Ascending aorta (tissue), 2 donors: ENCODE measurements around the gene ADORA2A. TPM values are rescaled to one million over a fixed set of nuclear protein-coding genes. Genes with fewer than 3 reads are reported as not detected.

Source experiments
- DNase-seq, 2 donors: peaks; one replicate each; pipeline ENCODE4 v3.0.0-alpha.2; 2019; ENCODE audit warnings: low spot score in 2 of 2
- H3K27ac ChIP-seq, 2 donors: fragments of 200-600 bp; sonication (generic); one replicate each; pipeline ENCODE4 v1.5.1; 2016 to 2017; ENCODE audit warnings: mild to moderate bottlenecking in 1 of 2
- H3K27me3 ChIP-seq: fragments of 200-600 bp; sonication (generic); one replicate; pipeline ENCODE4 v1.5.1; 2017
- H3K36me3 ChIP-seq, 2 donors: fragments of 200-600 bp; sonication (generic); one replicate each; pipeline ENCODE4 v1.5.1; 2016
- H3K4me1 ChIP-seq, 2 donors: fragments of 200-600 bp; sonication (generic); one replicate each; pipeline ENCODE4 v1.5.1; 2016 to 2017; ENCODE audit warnings: mild to moderate bottlenecking in 1 of 2
- H3K4me3 ChIP-seq, 2 donors: fragments of 200-600 bp; sonication (generic); one replicate each; pipeline ENCODE4 v1.5.1; 2016 to 2017; ENCODE audit warnings: mild to moderate bottlenecking in 1 of 2
- H3K9me3 ChIP-seq, 2 donors: fragments of 200-600 bp; sonication (generic); one replicate each; pipeline ENCODE4 v1.5.1; 2016
- intact Hi-C: fragments of 100-400 bp; cut with DNase I; formaldehyde crosslinking; loops from one replicate; pipeline ENCODE4 v1.15.1; 2023
- total RNA-seq: library from RNA; depleted of rRNA; stranded (reverse); fragments of >200 nt; gene quantifications from one replicate; pipeline ENCODE4 v1.1.0, GENCODE V29; 2016
- TF ChIP-seq, protein P1 (sequence below), 3 experiments: fragments of 200-600 bp in 2 of 3; fragments of 450-650 bp in 1 of 3; sonication (generic) in 2 of 3; IDR thresholded peaks; one replicate each; pipeline ENCODE4 v1.5.1; 2016 to 2019; ENCODE audit warnings: antibody characterized with exemption in 3 of 3, mild to moderate bottlenecking in 1 of 3, moderate library complexity in 1 of 3

Gene ADORA2A
- total RNA-seq, 1 donor from 2014 or later, result 14.7 TPM

- intact Hi-C loops, result no loop called here
- H3K27me3 ChIP-seq, result no peaks in the 10 kb centered on the region
- TF ChIP-seq, protein P1, sequence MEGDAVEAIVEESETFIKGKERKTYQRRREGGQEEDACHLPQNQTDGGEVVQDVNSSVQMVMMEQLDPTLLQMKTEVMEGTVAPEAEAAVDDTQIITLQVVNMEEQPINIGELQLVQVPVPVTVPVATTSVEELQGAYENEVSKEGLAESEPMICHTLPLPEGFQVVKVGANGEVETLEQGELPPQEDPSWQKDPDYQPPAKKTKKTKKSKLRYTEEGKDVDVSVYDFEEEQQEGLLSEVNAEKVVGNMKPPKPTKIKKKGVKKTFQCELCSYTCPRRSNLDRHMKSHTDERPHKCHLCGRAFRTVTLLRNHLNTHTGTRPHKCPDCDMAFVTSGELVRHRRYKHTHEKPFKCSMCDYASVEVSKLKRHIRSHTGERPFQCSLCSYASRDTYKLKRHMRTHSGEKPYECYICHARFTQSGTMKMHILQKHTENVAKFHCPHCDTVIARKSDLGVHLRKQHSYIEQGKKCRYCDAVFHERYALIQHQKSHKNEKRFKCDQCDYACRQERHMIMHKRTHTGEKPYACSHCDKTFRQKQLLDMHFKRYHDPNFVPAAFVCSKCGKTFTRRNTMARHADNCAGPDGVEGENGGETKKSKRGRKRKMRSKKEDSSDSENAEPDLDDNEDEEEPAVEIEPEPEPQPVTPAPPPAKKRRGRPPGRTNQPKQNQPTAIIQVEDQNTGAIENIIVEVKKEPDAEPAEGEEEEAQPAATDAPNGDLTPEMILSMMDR (IDR thresholded peaks at IDR 0.05), result no peak
- H3K4me3 ChIP-seq, result no peak overlapping the region
- DNase-seq, result no peak
- H3K36me3 ChIP-seq, result peaks cover 17 to 25% of the 10 kb centered on the region in 2 donors
- H3K9me3 ChIP-seq, result no peaks in the 10 kb centered on the region
- H3K4me1 ChIP-seq, result peaks cover 9 to 36% of the 10 kb centered on the region in 2 donors
- peak overlapping the region in 1 of 2 donors; percentile 90 for H3K27ac ChIP-seq
Measured at GRCh38 chr22:24400034-24400725, 27.2 kb upstream of the ADORA2A start.

- H3K27me3 ChIP-seq, result no peaks in the 10 kb centered on the region
- H3K36me3 ChIP-seq, result peaks cover 11 to 23% of the 10 kb centered on the region in 2 donors
- TF ChIP-seq, protein P1 (IDR thresholded peaks at IDR 0.05), result no peak
- H3K4me1 ChIP-seq, result peaks cover 9 to 36% of the 10 kb centered on the region in 2 donors
- intact Hi-C loops, result no loop called here
- H3K4me3 ChIP-seq, result peak overlapping the region in 1 of 2 donors; percentile 2
- H3K9me3 ChIP-seq, result no peaks in the 10 kb centered on the region
- H3K27ac ChIP-seq, result peak overlapping the region; percentile 84 to 90
- DNase-seq, result no peak
Measured at GRCh38 chr22:24400726-24401596, 26.4 kb upstream of the ADORA2A start.

DNA sequence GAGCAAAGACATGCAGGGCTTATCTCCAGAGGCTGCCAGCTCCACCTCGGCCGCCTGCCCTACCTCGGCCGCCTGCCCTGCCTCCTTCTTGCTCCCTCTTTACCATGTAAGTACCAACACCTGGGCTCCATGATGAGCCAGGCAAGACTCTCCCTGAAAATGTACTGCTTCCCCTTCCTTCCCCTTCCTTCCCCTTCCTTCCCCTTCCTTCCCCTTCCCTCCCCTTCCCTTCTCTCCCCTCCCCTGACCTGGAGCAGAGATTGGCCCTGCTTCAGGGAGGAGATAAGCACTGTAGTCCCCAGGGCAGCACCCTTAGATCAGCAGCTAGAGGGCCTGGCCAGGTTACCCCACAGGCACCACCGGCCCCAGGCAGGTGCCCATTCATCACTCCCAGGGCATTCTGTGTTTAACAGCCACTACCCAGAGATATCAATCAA, 25.4 kb upstream of the ADORA2A start:
- intact Hi-C loops, result no loop called here
- Histone ChIP-seq H3K9me3 (no peaks in the 10 kb centered on the region), H3K4me3 (no peak overlapping the region), H3K36me3 (peaks cover 5 to 15% of the 10 kb centered on the region in 2 donors), H3K27ac (peak overlapping the region; percentile 84 to 90), H3K4me1 (peaks cover 9 to 36% of the 10 kb centered on the region in 2 donors), H3K27me3 (no peaks in the 10 kb centered on the region)
- TF ChIP-seq, protein P1 (IDR thresholded peaks at IDR 0.05), result no peak
- no peak for DNase-seq

- TF ChIP-seq, protein P1 (IDR thresholded peaks at IDR 0.05), result no peak
- no peaks in the 10 kb centered on the region for H3K9me3 ChIP-seq
- H3K4me1 ChIP-seq, result peaks cover 9 to 36% of the 10 kb centered on the region in 2 donors
- H3K27me3 ChIP-seq, result no peaks in the 10 kb centered on the region
- intact Hi-C loops, result no loop called here
- no peak overlapping the region for H3K4me3 ChIP-seq
- peaks cover 3 to 10% of the 10 kb centered on the region in 2 donors for H3K36me3 ChIP-seq
- DNase-seq, result peak; percentile 60 to 95
- H3K27ac ChIP-seq, result peak overlapping the region; percentile 84 to 90
Measured at GRCh38 chr22:24402460-24403192, 24.8 kb upstream of the ADORA2A start.

DNA sequence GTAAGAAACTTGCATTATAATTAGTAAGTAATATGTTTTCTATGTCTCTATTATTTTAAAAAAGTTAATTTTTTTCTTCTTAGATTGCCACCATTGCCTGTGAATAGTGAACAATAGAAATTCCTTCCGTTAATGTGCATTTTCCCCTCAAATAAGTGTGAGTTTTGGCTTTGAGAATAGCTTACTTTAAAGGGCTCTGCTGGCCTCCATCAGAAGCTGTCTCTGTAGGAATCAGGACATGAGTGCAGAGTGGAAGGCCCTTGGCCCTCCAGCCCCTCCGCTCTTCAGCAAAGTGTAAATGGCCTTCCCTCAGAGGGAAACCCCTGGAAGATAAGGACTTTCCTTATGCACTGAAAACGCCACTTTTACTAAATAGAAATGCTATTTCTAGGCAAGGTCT, 24.1 kb upstream of the ADORA2A start:
- intact Hi-C loops, result no loop called here
- H3K4me3 ChIP-seq, result no peak overlapping the region
- peaks cover 4 to 9% of the 10 kb centered on the region in 2 donors for H3K36me3 ChIP-seq
- H3K27me3 ChIP-seq, result no peaks in the 10 kb centered on the region
- no peaks in the 10 kb centered on the region for H3K9me3 ChIP-seq
- H3K4me1 ChIP-seq, result peaks cover 9 to 36% of the 10 kb centered on the region in 2 donors
- peak overlapping the region; percentile 84 to 90 for H3K27ac ChIP-seq
- no peak for DNase-seq
- TF ChIP-seq, protein P1 (IDR thresholded peaks at IDR 0.05), result no peak
